GM19023 (cell line): ENCODE data around the gene NGLY1.

Experiments
- ATAC-seq: cut with Tn5 transposase; IDR thresholded peaks from one replicate; pipeline ENCODE4 v1.9.1; 2021; ENCODE audit warnings: mild to moderate bottlenecking, moderate library complexity; ENCODE audit not compliant: unreplicated experiment

NGLY1 gene, protein sequence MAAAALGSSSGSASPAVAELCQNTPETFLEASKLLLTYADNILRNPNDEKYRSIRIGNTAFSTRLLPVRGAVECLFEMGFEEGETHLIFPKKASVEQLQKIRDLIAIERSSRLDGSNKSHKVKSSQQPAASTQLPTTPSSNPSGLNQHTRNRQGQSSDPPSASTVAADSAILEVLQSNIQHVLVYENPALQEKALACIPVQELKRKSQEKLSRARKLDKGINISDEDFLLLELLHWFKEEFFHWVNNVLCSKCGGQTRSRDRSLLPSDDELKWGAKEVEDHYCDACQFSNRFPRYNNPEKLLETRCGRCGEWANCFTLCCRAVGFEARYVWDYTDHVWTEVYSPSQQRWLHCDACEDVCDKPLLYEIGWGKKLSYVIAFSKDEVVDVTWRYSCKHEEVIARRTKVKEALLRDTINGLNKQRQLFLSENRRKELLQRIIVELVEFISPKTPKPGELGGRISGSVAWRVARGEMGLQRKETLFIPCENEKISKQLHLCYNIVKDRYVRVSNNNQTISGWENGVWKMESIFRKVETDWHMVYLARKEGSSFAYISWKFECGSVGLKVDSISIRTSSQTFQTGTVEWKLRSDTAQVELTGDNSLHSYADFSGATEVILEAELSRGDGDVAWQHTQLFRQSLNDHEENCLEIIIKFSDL

DNA sequence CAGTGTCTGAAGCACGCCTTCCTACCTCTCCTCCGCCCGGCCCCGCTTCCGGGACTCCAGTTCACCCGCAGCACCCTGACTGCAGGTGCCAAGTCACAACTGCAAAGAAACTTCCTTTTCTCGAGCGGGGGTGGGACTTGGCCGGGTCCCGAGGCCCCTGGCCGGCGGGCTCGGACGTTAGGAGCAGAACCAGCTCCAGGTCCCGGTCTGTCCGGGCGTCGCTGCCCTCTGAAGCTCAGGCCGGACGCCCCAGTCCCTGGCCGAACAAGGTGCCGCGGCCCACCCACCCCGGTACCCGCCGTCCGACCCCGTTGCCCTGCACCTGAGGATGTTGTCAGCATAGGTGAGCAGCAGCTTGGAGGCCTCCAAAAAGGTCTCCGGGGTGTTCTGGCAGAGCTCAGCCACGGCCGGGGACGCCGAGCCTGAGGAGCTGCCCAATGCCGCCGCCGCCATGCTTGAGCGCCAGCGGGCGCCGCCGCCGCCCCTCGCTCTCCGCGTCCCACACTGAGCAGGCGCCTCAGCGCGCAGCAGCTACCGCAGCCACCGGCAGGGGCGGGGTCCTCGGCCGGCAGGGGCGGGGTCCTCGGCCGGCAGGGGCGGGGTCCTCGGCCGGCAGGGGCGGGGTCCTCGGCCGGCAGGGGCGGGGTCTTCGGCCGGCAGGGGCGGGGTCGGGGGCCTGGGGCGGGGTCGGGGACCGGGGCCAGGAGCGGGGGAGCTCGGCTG is at the start of gene NGLY1:
NGLY1 (minus strand) TSS at position 506 of the 723 bp plus-strand sequence; CDS start at position 453, 53 bp downstream.
- ATAC-seq: peak; percentile 78

- ATAC-seq: no peak
These were observed 48.3 kb upstream of the NGLY1 start for GRCh38 chr3:25831578-25831977.

GRCh38 chr3:25830373-25831280 is 47.4 kb upstream of the NGLY1 start:
- no peak for ATAC-seq

DNA sequence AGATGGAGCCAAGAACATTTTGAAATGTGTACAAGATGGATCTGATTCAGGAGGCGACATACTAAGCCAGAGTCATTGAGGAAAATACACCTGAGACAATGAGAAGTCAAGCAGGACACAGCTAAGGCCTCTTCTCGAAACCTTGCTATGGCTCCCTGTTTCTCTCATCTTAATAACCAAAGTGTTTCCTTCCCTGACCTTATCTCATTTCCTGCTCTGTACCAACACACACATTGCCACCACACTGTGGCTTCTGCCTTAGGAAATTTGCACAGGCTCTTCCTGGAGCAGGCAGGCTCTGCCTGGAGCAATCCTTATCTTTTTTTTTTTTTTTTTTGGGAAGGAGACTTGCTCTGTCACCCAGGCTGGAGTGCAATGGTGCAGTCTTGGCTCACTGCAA is 43.3 kb upstream of the NGLY1 start:
- ATAC-seq: no peak

GRCh38 chr3:25823314-25823713 is 40.1 kb upstream of the NGLY1 start:
- no peak for ATAC-seq

- no peak for ATAC-seq
These were observed 38.7 kb upstream of the NGLY1 start for GRCh38 chr3:25821746-25822573.

DNA sequence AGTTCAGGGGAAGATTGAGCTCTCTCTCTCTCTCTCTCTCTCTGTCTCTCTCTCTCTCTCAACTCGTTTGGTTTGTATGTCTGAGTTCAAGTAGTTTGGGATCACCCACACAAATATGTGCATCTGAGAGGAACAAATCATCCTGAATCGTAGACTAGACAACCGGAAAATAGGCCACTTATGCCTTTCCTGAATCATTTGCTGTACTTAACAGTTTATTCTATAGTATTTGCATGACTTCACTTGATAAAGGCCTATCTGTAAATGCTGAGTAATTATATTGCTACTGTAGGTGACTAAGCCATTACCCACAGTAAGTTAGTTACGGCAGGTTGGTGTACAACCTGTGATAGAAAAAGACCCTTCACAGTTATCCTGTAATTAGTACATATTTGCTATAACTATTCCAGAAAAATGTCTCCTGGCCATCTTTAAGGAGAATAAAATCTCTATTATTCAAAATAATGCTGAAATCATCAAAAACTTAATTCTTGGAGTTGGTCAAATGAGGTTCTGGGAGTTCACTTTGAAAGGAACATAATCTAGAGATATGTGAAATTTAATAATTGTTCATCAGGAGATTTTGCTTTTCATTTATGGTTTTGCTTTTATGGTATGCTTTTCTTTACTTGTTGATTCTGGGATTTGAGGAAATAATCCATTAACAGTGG is 37.7 kb upstream of the NGLY1 start:
- no peak for ATAC-seq

DNA sequence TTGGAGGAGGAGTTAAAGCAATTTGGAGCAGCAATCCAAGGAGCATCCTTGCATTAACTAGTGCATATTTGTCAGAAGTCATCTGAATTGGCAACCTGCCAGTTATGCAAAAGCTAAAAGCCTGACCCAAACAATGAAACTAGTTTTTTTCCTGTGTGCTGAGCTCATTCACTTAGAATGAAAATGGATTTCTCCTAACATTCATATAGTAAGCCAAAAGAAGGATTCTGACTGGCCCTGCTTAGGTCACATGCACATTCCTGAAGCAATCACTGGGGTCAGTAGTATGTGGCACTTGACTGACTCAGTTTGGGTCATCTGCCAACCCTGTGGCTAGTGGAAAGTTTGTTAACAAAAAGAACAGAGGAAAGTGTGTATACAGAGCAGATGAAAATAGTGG is 37.1 kb upstream of the NGLY1 start:
- no peak for ATAC-seq

- no peak for ATAC-seq
These were observed 35.1 kb upstream of the NGLY1 start for GRCh38 chr3:25818335-25818734.

GRCh38 chr3:25817638-25818037 is 34.4 kb upstream of the NGLY1 start:
- no peak for ATAC-seq

DNA sequence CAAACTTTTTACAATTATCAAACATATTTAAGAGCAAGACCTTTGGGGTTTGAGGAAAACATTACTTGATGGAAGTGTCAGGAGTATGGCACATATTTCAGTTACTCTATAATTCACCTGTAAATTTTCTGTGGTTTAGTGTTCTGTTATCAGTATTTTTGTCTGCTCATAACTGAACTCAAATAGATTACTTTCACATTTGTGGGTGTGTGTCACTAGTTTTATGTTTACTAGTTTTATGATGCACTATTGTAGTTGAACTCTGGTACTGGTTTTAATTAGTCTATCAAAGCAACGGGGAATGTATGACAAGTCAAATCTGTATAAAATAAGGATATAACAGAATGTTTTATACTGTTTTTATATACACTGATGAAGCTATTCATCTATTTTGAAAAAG is 33.9 kb upstream of the NGLY1 start:
- ATAC-seq: no peak

DNA sequence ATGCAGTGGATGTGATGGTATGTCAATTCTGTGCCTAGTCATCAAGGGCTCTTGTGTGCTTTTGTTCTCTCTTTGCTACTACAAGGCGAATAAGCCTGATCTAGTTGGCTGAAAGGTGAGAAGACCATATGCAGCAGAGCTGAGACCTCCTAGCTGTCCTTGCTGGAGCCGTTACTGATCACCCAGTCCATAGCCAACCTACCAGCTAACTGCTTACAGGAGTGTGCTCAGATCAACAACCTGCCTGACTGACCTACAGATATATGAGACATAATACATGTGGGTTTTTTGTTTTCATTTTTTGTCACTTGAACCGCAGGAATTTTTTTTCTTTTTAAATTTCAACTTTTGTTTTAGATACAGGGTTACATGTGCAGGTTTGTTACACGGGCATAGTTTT is 29.4 kb upstream of the NGLY1 start:
- no peak for ATAC-seq

- ATAC-seq: no peak
These were observed 21.4 kb upstream of the NGLY1 start for GRCh38 chr3:25804676-25805075.

DNA sequence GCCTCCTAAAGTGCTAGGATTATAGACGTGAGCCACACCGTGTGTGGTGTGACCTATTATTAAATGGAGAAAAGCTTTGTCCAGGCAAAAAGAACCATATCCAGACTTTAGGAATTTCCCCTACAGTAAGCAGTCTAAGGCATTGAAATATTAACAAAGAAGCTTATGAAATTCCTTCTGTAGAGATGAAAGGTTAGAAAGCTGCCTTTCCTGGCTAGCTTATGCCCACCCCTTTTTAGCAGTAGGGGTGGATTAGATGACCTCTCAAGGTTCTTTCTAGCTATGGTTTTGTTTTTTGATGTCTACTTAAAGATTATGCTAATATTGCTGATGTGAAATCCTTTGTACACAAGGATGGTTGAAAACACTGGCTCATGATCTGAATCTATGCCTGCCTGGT is 20.6 kb upstream of the NGLY1 start:
- ATAC-seq: no peak

DNA sequence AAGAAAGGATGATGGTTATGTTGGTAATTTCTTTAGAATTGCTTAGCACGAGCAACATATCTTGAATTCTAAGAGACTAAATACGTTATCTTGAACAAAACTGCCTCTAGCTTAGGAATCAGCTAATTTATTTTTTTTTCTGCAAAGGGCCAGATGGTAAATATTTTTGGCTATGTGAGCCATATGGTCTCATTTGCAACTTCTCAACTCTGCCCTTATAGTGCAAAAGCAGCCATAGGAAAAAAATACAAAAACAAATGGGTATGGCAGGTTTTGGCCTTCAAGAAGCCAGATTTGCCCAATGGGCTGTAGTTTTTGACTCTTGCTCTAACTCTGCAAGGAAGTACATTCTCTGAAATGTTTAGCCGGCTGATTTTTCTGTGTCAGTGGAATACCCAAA is 18.5 kb upstream of the NGLY1 start:
- no peak for ATAC-seq

DNA sequence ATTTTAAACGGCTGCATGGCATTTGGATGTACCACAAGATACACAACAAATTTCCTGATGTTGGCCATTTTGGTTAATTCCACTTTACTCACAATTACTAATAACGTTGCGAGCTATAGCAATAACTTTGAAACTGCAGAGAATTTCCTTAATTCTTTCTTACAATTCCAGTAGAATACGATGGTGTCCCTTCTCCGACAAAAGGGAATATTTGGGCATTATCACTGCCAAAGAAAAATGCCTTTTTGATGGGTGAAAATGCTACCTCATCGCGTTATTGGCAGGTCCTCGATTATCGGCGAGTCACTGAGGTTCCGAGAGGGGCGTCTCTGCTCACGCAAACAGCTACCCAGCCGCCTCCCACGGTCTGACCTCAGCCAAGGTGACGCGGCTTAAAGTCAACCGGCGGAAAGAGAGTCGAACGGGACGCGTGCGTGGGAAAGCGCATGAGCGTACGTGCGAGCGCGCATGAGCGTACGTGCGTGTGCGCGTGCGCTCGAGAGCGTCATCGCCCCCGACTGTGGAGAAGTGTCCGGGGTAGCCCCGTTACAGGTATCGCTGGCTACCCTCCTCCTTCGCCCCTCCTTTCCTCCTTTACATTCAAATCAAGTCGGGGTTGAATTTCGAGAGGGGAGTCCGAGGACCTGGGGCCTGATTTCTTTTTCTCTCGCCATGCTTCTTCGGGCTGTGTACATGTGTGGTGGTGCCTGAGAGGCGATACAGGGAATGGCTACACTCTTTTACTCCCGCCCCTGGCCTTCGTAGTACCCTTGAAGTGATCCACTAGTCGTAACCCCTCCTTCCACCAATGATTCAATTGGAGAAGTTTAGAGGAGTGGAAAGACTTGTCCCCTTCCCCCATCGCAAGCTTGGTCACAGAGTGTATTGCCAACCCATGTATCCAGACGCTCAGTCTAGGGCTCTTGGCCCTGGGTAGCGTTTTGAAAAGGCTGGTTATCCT is 6.6 kb upstream of the NGLY1 start, which contains the start of gene OXSM:
OXSM (plus strand) TSS at position 495 of the 961 bp plus-strand sequence. CDS start 931 bp downstream, outside the sequence.
- ATAC-seq: peak; percentile 95

GRCh38 chr3:25789209-25789595 is 6.0 kb upstream of the NGLY1 start:
- ATAC-seq: no peak

GRCh38 chr3:25787689-25788088 is 4.4 kb upstream of the NGLY1 start:
- no peak for ATAC-seq
